OCI-M1 (cell line): Measurements from ENCODE around the gene EPHB2.

Experiments used
- DNase-seq: peaks from one replicate; lab custom pipeline; 2025; lab: John Stamatoyannopoulos, UW

Gene EPHB2

DNA sequence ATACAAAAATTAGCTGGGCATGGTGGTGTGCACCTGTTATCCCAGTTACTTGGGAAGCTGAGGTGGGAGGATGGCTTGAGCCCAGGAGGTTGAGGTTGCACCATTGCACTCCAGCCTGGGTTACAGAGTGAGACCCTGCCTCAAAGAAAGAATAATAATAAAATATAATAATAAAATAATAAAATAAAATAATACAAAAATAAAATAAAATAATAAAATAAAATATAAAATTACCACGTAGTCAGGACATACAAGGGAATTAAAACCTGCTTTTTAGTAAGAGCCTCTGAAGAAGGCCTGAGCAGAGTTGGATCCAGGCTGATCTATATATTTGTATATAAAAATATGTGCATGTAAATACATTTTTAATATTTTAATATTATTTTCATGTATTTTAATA, 41.7 kb downstream of the EPHB2 start:
- no peak for DNase-seq

- no peak for DNase-seq
Measured at GRCh38 chr1:22753481-22753971, 42.9 kb downstream of the EPHB2 start.

GRCh38 chr1:22754106-22754768, 43.6 kb downstream of the EPHB2 start:
- no peak for DNase-seq

GRCh38 chr1:22754824-22755223, 44.2 kb downstream of the EPHB2 start:
- DNase-seq = no peak

DNA sequence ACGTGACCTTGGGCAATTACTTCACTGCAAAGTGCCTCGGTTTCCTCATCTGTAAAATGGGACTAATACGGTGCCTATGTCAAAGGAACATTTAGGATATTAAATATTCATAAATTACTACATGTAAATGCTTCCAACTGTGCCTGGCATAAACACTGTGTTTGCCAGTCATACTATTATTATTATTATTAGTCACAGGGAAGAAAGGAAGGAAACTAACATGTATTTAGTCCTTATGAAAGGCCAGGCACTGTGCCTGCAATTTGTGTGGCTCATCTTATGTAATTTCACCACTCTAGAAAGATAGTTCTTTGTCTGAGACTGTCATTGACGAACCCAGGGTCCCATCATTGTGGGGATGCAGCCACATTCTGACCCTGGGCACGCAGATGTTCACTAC, 45.0 kb downstream of the EPHB2 start:
- DNase-seq = no peak

GRCh38 chr1:22756125-22756735, 45.6 kb downstream of the EPHB2 start:
- DNase-seq = no peak

GRCh38 chr1:22760455-22760854, 49.8 kb downstream of the EPHB2 start:
- DNase-seq = no peak

- no peak for DNase-seq
Measured at GRCh38 chr1:22761101-22761500, 50.5 kb downstream of the EPHB2 start.

- no peak for DNase-seq
Measured at GRCh38 chr1:22761821-22762220, 51.2 kb downstream of the EPHB2 start.

- DNase-seq = no peak
Measured at GRCh38 chr1:22763487-22764200, 53.0 kb downstream of the EPHB2 start.

GRCh38 chr1:22767852-22768251, 57.2 kb downstream of the EPHB2 start:
- no peak for DNase-seq

DNA sequence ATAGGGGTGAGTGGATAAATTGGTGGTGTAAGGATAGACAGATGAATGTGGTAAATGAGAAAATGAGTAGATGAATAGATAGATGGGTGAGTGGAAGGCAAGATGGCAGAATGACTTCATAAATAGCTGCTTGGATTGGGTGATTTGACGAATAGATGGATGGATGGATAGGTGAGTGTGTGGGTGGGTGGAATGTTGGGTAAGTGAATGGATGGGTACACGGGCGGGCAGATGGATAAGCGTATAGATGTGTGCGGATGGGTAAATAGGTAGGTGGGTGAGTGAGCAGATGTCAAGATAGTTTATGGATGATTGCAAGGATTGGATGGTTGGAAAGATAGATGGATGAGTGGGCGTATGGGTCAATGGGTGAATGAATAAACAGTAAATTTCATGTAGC, 59.3 kb downstream of the EPHB2 start:
- DNase-seq = no peak

- no peak for DNase-seq
Measured at GRCh38 chr1:22772014-22772413, 61.4 kb downstream of the EPHB2 start.

GRCh38 chr1:22773981-22774832, 63.6 kb downstream of the EPHB2 start:
- DNase-seq = no peak

DNA sequence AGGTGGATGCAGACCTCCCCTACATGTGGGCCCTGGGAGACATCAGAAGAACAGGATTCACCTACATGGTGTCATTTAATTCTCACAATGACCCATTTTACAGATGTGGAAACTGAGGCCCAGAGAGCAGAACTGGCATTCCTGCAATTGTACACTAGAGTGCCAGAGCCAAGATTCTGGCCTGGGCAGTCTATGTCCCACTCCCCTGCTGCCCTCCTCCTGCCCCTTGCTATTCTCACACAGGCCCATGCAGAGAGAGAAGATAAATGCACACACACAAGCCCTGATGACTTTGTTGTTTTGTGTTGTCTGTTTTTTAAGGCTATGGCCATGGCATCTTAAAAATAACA, 64.2 kb downstream of the EPHB2 start:
- no peak for DNase-seq

DNA sequence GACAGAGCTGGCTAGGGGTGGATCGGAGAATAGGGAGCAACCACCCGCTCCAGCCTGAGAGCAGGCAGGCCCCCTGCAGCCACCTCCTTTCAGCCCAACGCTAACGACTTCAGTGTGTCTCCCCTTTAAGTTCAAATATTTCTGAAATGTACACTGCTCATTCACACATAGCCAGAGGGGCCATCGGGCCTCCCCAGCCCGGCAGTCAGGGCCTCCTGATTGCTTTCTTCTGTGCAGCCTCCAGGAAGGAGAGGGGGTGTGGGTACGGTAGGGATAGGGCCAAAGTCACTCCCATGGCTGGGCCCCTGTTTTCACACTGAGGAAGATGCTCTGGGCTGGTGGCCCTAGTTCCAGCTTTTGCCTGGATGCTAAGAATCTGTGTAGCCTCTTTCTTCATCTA, 64.8 kb downstream of the EPHB2 start:
- no peak for DNase-seq

DNA sequence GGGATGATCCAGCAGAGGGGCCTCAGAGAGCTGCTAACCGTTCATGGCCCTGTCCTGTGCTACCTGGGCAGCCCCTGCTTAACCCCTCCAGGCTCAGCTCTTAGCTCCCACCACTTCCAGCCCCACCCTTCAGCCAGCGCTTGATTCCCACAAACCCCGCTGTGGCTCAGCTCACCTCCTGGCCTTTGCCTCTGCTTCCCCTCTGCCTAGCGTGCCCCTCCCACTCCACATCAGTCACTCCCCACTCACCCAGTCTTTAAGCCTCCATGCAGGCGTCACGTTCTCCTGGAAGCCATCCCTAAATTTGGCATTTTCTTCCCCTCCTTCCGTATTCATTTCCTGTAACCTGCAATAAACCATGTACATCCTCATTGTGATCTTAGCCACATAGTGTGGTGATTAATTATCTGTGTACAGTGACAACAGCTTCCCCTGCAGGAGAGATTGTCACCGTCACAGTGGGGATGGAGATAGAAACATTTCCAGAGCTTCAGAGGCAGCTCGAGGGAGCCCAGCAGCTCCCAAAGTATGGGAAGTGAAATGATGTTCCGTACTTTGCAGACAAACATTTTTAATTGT, 65.5 kb downstream of the EPHB2 start:
- DNase-seq = no peak

- no peak for DNase-seq
Measured at GRCh38 chr1:22777388-22778057, 66.9 kb downstream of the EPHB2 start.

DNA sequence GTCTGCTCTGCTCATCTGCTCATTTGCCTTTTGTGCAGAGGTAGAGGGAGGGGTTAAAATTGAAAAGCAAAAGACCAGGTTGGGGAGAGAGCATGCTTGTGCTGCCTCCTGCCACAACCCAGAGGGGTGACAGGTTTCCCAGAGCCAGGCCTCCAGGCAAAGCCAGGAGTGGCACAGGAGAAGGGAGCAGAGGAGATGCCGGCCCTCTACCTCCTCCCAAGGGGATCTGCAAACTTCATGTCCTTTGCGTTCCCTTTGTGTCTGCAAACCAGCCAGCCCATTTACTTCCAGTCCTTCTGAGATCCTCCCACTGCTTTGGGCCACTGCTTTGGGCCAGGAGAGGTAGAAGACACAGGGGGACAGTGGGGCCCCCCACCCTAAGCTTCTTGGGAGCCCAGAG, 67.8 kb downstream of the EPHB2 start:
- DNase-seq = no peak

- no peak for DNase-seq
Measured at GRCh38 chr1:22778862-22779520, 68.4 kb downstream of the EPHB2 start.

DNA sequence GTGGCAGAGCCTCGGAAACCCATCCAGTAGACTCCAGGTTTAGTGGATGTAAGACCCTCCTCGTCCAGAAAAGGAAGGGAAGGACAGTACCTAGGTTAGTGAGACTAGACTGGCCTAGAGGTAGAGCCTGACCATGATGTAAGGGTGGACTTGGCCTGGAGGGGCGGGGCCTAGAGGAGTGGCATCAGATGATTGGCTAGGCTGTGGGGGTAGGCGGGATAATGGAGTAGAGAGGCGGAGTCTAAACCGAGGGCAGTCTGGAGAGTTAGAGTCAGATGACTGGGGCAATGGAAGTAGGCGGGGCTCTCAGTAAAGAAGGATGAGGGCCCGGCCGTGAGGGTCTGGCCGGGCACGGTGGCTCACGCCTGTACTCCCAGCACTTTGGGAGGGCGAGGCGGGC, 70.1 kb downstream of the EPHB2 start:
- DNase-seq = peak; percentile 43
